HepG2 (cell line): ENCODE results near the gene PMEL. TPM values are rescaled to one million over a fixed set of nuclear protein-coding genes. Genes with fewer than 3 reads are reported as not detected.

Source experiments
- ATAC-seq: fragments of 200-7000 bp; cut with Tn5 transposase; 3 replicates; pipeline ENCODE4 v1.9.1; 2020; ENCODE audit warnings: mild to moderate bottlenecking, moderate library complexity
- Bru-seq: library from RNA; stranded (reverse); fragments of 400-500 nt; gene quantifications from one replicate; lab custom pipeline; 2021; lab: Mats Ljungman, UMichigan
- BruChase-seq, 2 experiments: library from RNA; stranded (reverse); fragments of 400-500 nt; gene quantifications; one replicate each; lab custom pipeline; 2021; lab: Mats Ljungman, UMichigan
- BruUV-seq: library from RNA; stranded (reverse); fragments of 400-500 nt; replicated peaks from 2 replicates; lab custom pipeline; 2021; lab: Mats Ljungman, UMichigan
- CTCF ChIA-PET: fragments of 300-600 bp; formaldehyde crosslinking; extraction: SDS; loops from one replicate; lab custom pipeline; 2021; ENCODE audit warnings: low total read pairs, inconsistent platforms, low intra/inter-chr PET ratio; lab: Yijun Ruan, JAX
- POLR2A ChIA-PET: fragments of 350-600 bp; sonication (Branson Sonifier 250); formaldehyde crosslinking; loops from one replicate; lab custom pipeline; 2020; ENCODE audit warnings: antibody characterized with exemption, inconsistent platforms; lab: Yijun Ruan, JAX
- DNase-seq: peaks from one replicate; pipeline ENCODE4 v3.0.0-alpha.2; 2015; ENCODE audit warnings: low spot score
- FAIRE-seq: peaks from 3 replicates; lab custom pipeline; 2011; peaks lifted over from hg19 to GRCh38; lab: Jason Lieb, UNC
- H2AFZ ChIP-seq: one replicate; pipeline ENCODE4 v1.6.1; 2011; ENCODE audit warnings: low read length, inconsistent platforms
- H3K27ac ChIP-seq: fragments of 300-600 bp; 3 replicates; pipeline ENCODE4 v1.8.0; 2011; ENCODE audit warnings: mixed run types, mild to moderate bottlenecking, mixed read lengths, low read length, inconsistent platforms; ENCODE audit not compliant: insufficient read depth; ENCODE audit errors: extremely low read length
- H3K27me3 ChIP-seq, 2 experiments: fragments of 200-600 bp in 1 of 2; 2 replicates in 1 of 2; 3 replicates in 1 of 2; pipeline versions ENCODE4 v1.6.0 to v1.8.0; 2011; ENCODE audit warnings: low read length in 2 of 2, mild to moderate bottlenecking in 2 of 2, moderate library complexity in 2 of 2, inconsistent platforms in 1 of 2; ENCODE audit not compliant: insufficient read depth in 2 of 2, control insufficient read depth in 1 of 2
- H3K36me3 ChIP-seq, 2 experiments: fragments of 200-600 bp in 1 of 2; replicated peaks in 1 of 2; 2 replicates in 1 of 2; 3 replicates in 1 of 2; pipeline versions ENCODE4 v1.5.1 to v1.8.0; 2011; ENCODE audit warnings: low read length in 2 of 2, inconsistent platforms in 1 of 2; ENCODE audit not compliant: insufficient read depth in 2 of 2, control insufficient read depth in 1 of 2
- H3K4me1 ChIP-seq: 2 replicates; pipeline ENCODE4 v1.5.1; 2012; ENCODE audit warnings: low read length, inconsistent platforms; ENCODE audit not compliant: insufficient read depth
- H3K4me2 ChIP-seq: 2 replicates; pipeline ENCODE4 v1.6.0; 2011; ENCODE audit warnings: low read depth, low read length, inconsistent platforms
- H3K4me3 ChIP-seq, 3 experiments: fragments of 200-600 bp in 1 of 3; sonication (generic), shearing (Covaris generic) in 1 of 3; replicated peaks in 1 of 3; 2 replicates each; pipeline ENCODE4 v1.5.1; 2011 to 2016; ENCODE audit warnings: low read length in 3 of 3, inconsistent platforms in 2 of 3, low read depth in 2 of 3, mild to moderate bottlenecking in 2 of 3, control low read depth in 1 of 3, mixed read lengths in 1 of 3; ENCODE audit not compliant: insufficient read depth in 1 of 3
- H3K79me2 ChIP-seq: one replicate; pipeline ENCODE4 v1.6.1; 2011; ENCODE audit warnings: low read length, inconsistent platforms; ENCODE audit not compliant: insufficient read depth
- H3K9ac ChIP-seq: 2 replicates; pipeline ENCODE4 v1.6.0; 2011; ENCODE audit warnings: mild to moderate bottlenecking, low read depth, low read length, inconsistent platforms; ENCODE audit not compliant: insufficient read depth
- H3K9me3 ChIP-seq: 2 replicates; pipeline ENCODE4 v1.5.1; 2012; ENCODE audit warnings: mild to moderate bottlenecking, low read length
- H4K20me1 ChIP-seq: 2 replicates; pipeline ENCODE4 v1.6.0; 2011; ENCODE audit warnings: inconsistent platforms, mild to moderate bottlenecking, low read length, moderate library complexity; ENCODE audit not compliant: insufficient read depth
- KLF11 ChIP-seq: IDR thresholded peaks from 2 replicates; pipeline ENCODE4 v1.6.1; 2016; ENCODE audit warnings: missing compliant biosample characterization
- MATR3 ChIP-seq: sonication (generic); formaldehyde crosslinking; IDR thresholded peaks from 2 replicates; pipeline ENCODE4 v1.4.0; 2020; ENCODE audit warnings: missing genetic modification reagents
- ZNF780A ChIP-seq: sonication (generic); formaldehyde crosslinking; IDR thresholded peaks from 2 replicates; pipeline ENCODE4 v1.8.0; 2022; ENCODE audit warnings: mild to moderate bottlenecking, missing genetic modification reagents, moderate library complexity
- ZNF816 ChIP-seq: sonication (generic); formaldehyde crosslinking; IDR thresholded peaks from 2 replicates; pipeline ENCODE4 v1.8.0; 2022; ENCODE audit warnings: missing genetic modification reagents, mild to moderate bottlenecking, borderline replicate concordance
- WGBS: methylation state at CpG from one replicate; pipeline ENCODE4 v1.1.6; 2017; ENCODE audit warnings: low lambda C conversion rate; 5-methylcytosine and 5-hydroxymethylcytosine counted together
- in situ Hi-C: cut with HindIII; loops from 2 replicates; pipeline ENCODE4 v1.10.0; 2017; ENCODE audit warnings: low pct_unique_long_range_greater_than_20kb; ENCODE audit not compliant: extremely low pct_ligation_motif_present
- intact Hi-C: fragments of 100-400 bp; cut with micrococcal nuclease; formaldehyde crosslinking; loops from one replicate; pipeline ENCODE4 v1.10.0; 2022; ENCODE audit not compliant: unreplicated experiment
- long read RNA-seq, 2 experiments: library from RNA in 1 of 2; library from polyadenylated mRNA in 1 of 2; stranded (forward) in 1 of 2; unstranded in 1 of 2; transcript quantifications; one replicate each; pipeline ENCODE4 v2.0.0, GENCODE V29; 2019 to 2022
- polyA minus RNA-seq, 3 experiments: library from RNA; depleted of rRNA, polyadenylated mRNA; stranded (reverse); fragments of >200 nt; gene quantifications; 2 replicates each; pipeline ENCODE4 v1.2.3, GENCODE V29; 2011; ENCODE audit warnings: low replicate concordance in 1 of 3
- polyA plus RNA-seq, 8 experiments: library from polyadenylated mRNA; depleted of rRNA in 3 of 8; stranded (reverse) in 7 of 8; unstranded in 1 of 8; fragments of >200 nt; fragmentation: Illumina TruSeq in 4 of 8; extraction: Trizol in 4 of 8; gene quantifications; 2 replicates each; pipeline versions ENCODE4 v1.2.1 to v1.2.3, GENCODE V29; 2011 to 2016; ENCODE audit warnings: low read depth in 4 of 8, missing spikeins in 1 of 8, mixed read lengths in 1 of 8; ENCODE audit not compliant: insufficient read depth in 1 of 8
- total RNA-seq, 5 experiments: library from RNA; depleted of rRNA; stranded (reverse); fragments of >200 nt; fragmentation: Illumina TruSeq; extraction: Trizol; gene quantifications; 2 replicates each; pipeline ENCODE4 v1.2.3, GENCODE V29; 2016; ENCODE audit warnings: low read depth in 1 of 5

PMEL gene
- total RNA-seq (2016; rRNA removed; fragmentation: Illumina TruSeq; extraction: Trizol) (0.35 and 0.49 TPM in 2 replicates), polyA plus RNA-seq (2011; rRNA removed) (3.3 and 3.4 TPM in 2 replicates), polyA minus RNA-seq (2011; rRNA and poly(A)+ RNA removed; ENCODE audit: low replicate concordance) (1.8 and 3.6 TPM in 2 replicates), Bru-seq, nascent RNA (percentile 20 among the genes with signal in this experiment), BruChase-seq, experiment 1, labeled RNA remaining after a 6-hour chase (percentile 22 among the genes with signal in this experiment), BruChase-seq, experiment 2, labeled RNA remaining after a 2-hour chase (percentile 22 among the genes with signal in this experiment)
- total RNA-seq (2016; cell fraction: cytosol; rRNA removed; fragmentation: Illumina TruSeq; extraction: Trizol; ENCODE audit: low read depth), result 0.18 and 0.20 TPM in 2 replicates
- 0.59 and 0.76 TPM in 2 replicates for total RNA-seq (2016; cell fraction: insoluble cytoplasmic fraction; rRNA removed; fragmentation: Illumina TruSeq; extraction: Trizol)
- 0.22 and 0.55 TPM in 2 replicates for total RNA-seq (2016; cell fraction: membrane; rRNA removed; fragmentation: Illumina TruSeq; extraction: Trizol)
- total RNA-seq (2016; cell fraction: nucleus; rRNA removed; fragmentation: Illumina TruSeq; extraction: Trizol), result 0.71 and 0.91 TPM in 2 replicates
- 1.9 and 3.0 TPM in 2 replicates for polyA plus RNA-seq (2011; cell fraction: cytosol; rRNA removed)
- 4.7 and 4.8 TPM in 2 replicates for polyA plus RNA-seq (2011; cell fraction: nucleus; rRNA removed)
- 1.3 and 1.5 TPM in 2 replicates for polyA plus RNA-seq (2012)
- 0.27 TPM in 1 of 2 replicates, not detected in the other for polyA plus RNA-seq (2016; cell fraction: cytosol; fragmentation: Illumina TruSeq; extraction: Trizol; ENCODE audit: low read depth)
- polyA plus RNA-seq (2016; cell fraction: insoluble cytoplasmic fraction; fragmentation: Illumina TruSeq; extraction: Trizol; ENCODE audit: low read depth), result 0.81 TPM in 1 of 2 replicates, not detected in the other
- polyA plus RNA-seq (2016; cell fraction: membrane; fragmentation: Illumina TruSeq; extraction: Trizol; ENCODE audit: low read depth), result 0.14 and 0.40 TPM in 2 replicates
- polyA plus RNA-seq (2016; cell fraction: nucleus; fragmentation: Illumina TruSeq; extraction: Trizol; ENCODE audit: insufficient read depth, low read depth), result 1.4 TPM in 2 replicates
- polyA minus RNA-seq (2011; cell fraction: cytosol; rRNA and poly(A)+ RNA removed), result 0.62 TPM in 1 of 2 replicates, not detected in the other
- polyA minus RNA-seq (2011; cell fraction: nucleus; rRNA and poly(A)+ RNA removed), result 1.2 and 2.9 TPM in 2 replicates
- long read RNA-seq, experiment 1, result 0 reads
- long read RNA-seq, experiment 2, partial matches to known transcripts, result 0 of 2 reads
- long read RNA-seq, experiment 2, other reads (novel, unspliced or antisense), result 1 of 2 reads

DNA sequence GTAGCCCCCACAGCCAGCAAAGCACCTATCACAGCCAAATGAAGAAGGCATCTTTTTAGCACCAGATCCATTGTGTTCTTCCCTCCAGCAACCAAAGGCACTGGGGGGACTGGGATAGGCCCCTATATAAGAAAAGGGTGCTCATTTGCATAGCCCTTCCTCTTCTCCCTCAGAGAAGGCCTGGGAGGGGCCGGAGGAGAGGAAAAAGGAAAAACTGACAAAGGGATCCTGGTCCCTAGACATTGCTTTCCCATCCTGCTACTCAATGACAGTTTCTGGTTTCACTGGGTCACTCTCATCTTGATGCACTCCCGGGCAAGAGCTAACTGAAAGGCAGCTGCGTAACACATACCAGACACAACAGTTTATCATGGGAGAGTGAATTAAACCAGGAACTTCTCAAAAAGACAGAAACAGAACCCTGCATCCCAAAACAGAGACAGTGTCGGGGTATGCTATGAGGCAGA lies at the start of gene PMEL:
Gene PMEL, minus strand, starts transcription at position 102 of the 467 bp plus-strand sequence. Its CDS starts 31 bp downstream, at position 71.
- Histone ChIP-seq H3K4me1 (peaks cover 25% of the 10 kb centered on the region), H3K27ac (peak within 1 kb of the TSS; percentile 69), H3K4me3 (peak within 1 kb of the TSS; percentile 87 to 93 (median 90)), H4K20me1 (no peaks in the 10 kb centered on the region), H3K79me2 (peaks cover 15% of the 10 kb centered on the region), H2AFZ (peak within 1 kb of the TSS; percentile 79), H3K9ac (peak within 1 kb of the TSS; percentile 77), H3K27me3 (no peaks in the 10 kb centered on the region), H3K9me3 (no peaks in the 10 kb centered on the region), H3K36me3 (peaks cover 0 to 17% of the 10 kb centered on the region in 2 experiments; a peak in 4 of 5 replicates), H3K4me2 (peak within 1 kb of the TSS; percentile 91)
- ChIA-PET POLR2A (no interaction called here), CTCF (interaction anchor here (0.8 kb wide), 1 partner anchor 31 kb away, joined by 3 read pairs; the partner anchor contains the start of gene SUOX)
- intact Hi-C loops (no loop called here), in situ Hi-C loops (no loop called here)
- 7% methylated on average over 4 of the region's 4 CpGs for WGBS
- TSS peak; percentile 90 for BruUV-seq
- DNase-seq (no peak), FAIRE-seq (peak; percentile 51), ATAC-seq (peak; percentile 62)
- no peak for TF ChIP-seq MATR3
- 0 out of 2 replicates have a peak, but pooled peaks have one; percentile 55 for TF ChIP-seq KLF11 (CRISPR knock-in tag)
- no peak for TF ChIP-seq ZNF780A (CRISPR knock-in tag)
- TF ChIP-seq ZNF816 (CRISPR knock-in tag), result no peak
